Caco-2 (cell line): Measurements from ENCODE around the gene CYS1. TPM values are rescaled to one million over a fixed set of nuclear protein-coding genes. Genes with fewer than 3 reads are reported as not detected.
A peak's percentile ranks its signal among the peaks of the same experiment; 100 is the strongest.

Experiments
- BruUV-seq: library from RNA; stranded (reverse); fragments of 400-500 nt; replicated peaks from 2 replicates; lab custom pipeline; 2021; lab: Mats Ljungman, UMichigan
- CTCF ChIA-PET: fragments of 300-600 bp; sonication (Branson Sonifier 250); formaldehyde crosslinking; loops from one replicate; lab custom pipeline; 2022; ENCODE audit warnings: antibody characterized with exemption; lab: Charles Lee
- POLR2A ChIA-PET: fragments of 300-600 bp; sonication (Branson Sonifier 250); formaldehyde crosslinking; loops from one replicate; lab custom pipeline; 2022; ENCODE audit warnings: antibody characterized with exemption; lab: Charles Lee
- DNase-seq, 2 experiments: peaks; one replicate each; pipeline versions ENCODE4 v3.0.0 to v3.0.0-alpha.2; 2020 to 2022
- H3K27me3 ChIP-seq: replicated peaks from 2 replicates; pipeline ENCODE4 v1.6.0; 2011; ENCODE audit warnings: low read length; ENCODE audit not compliant: control insufficient read depth, insufficient read depth
- H3K36me3 ChIP-seq: 2 replicates; pipeline ENCODE4 v1.5.1; 2011; ENCODE audit warnings: low read length; ENCODE audit not compliant: control insufficient read depth, insufficient read depth
- H3K4me1 ChIP-seq: fragments of 250-450 bp; sonication (Bioruptor Pico); 2 replicates; pipeline ENCODE4 v1.5.1; 2020; ENCODE audit warnings: mild to moderate bottlenecking
- H3K4me3 ChIP-seq: 2 replicates; pipeline ENCODE4 v1.5.1; 2011; ENCODE audit warnings: low read depth, mild to moderate bottlenecking, control low read depth, low read length
- H3K9me3 ChIP-seq: fragments of 250-450 bp; sonication (Bioruptor Pico); 2 replicates; pipeline ENCODE4 v1.5.1; 2020; ENCODE audit warnings: mild to moderate bottlenecking, moderate library complexity
- H3K27ac Mint-ChIP-seq: one replicate; pipeline ENCODE4 v1.8.0; 2022; ENCODE audit warnings: mixed read lengths; ENCODE audit not compliant: unreplicated experiment
- H3K27me3 Mint-ChIP-seq: one replicate; pipeline ENCODE4 v1.8.0; 2022; ENCODE audit warnings: mixed read lengths; ENCODE audit not compliant: insufficient read depth, unreplicated experiment
- H3K36me3 Mint-ChIP-seq: one replicate; pipeline ENCODE4 v1.8.0; 2022; ENCODE audit warnings: mild to moderate bottlenecking, mixed read lengths; ENCODE audit not compliant: insufficient read depth, unreplicated experiment
- H3K4me1 Mint-ChIP-seq: one replicate; pipeline ENCODE4 v1.8.0; 2022; ENCODE audit warnings: low read depth, mixed read lengths; ENCODE audit not compliant: unreplicated experiment
- H3K4me3 Mint-ChIP-seq: one replicate; pipeline ENCODE4 v1.8.0; 2022; ENCODE audit warnings: mild to moderate bottlenecking, moderate library complexity, mixed read lengths; ENCODE audit not compliant: unreplicated experiment
- H3K9me3 Mint-ChIP-seq: one replicate; pipeline ENCODE4 v1.8.0; 2022; ENCODE audit warnings: mixed read lengths; ENCODE audit not compliant: unreplicated experiment
- CTCF ChIP-seq, 2 experiments: fragments of 200-600 bp in 1 of 2; IDR thresholded peaks; 1 replicate in 1 of 2; 2 replicates in 1 of 2; pipeline versions ENCODE4 v1.5.1 to v1.8.0; 2011 to 2022; ENCODE audit warnings: antibody characterized with exemption in 1 of 2, control low read depth in 1 of 2, inconsistent platforms in 1 of 2, low read depth in 1 of 2, low read length in 1 of 2, mild to moderate bottlenecking in 1 of 2, moderate library complexity in 1 of 2; ENCODE audit not compliant: insufficient read depth in 1 of 2, severe bottlenecking in 1 of 2, unreplicated experiment in 1 of 2
- intact Hi-C: fragments of 100-400 bp; cut with micrococcal nuclease; formaldehyde crosslinking; loops from one replicate; pipeline ENCODE4 v1.10.0; 2022; ENCODE audit not compliant: unreplicated experiment
- total RNA-seq: library from RNA; stranded (reverse); gene quantifications from 2 replicates; pipeline ENCODE4 v1.2.3, GENCODE V29; 2022

Gene CYS1
- total RNA-seq, 1 experiment from 2014 or later, result 1.4 TPM

DNA sequence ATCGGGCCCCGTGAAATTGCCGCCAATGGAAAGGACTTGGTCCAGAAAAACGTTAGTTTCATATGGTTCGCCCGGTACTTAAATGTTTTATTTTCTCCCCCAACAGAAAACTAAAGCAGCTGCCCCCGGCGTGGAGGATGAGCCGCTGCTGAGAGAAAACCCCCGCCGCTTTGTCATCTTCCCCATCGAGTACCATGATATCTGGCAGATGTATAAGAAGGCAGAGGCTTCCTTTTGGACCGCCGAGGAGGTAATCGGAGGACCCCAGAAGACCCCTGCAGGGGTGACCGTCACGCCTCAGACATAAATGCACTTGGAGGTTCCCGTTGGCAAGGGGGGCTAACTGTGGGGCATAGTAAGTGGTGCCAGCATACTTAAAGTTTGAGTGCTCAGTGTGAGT lies 43.1 kb upstream of the CYS1 start:
- TF ChIP-seq CTCF (IDR thresholded peaks at IDR 0.05; ENCODE audit: insufficient read depth in 1 of 2, low read depth in 1 of 2, low read length in 1 of 2, severe bottlenecking in 1 of 2, unreplicated experiment in 1 of 2), result no peak
- Histone ChIP-seq H3K27me3 (no peaks in the 10 kb centered on the region), H3K36me3 (peaks cover 8% of the 10 kb centered on the region), H3K4me3 (peak overlapping the region; percentile 66), H3K4me1 (peaks cover 11% of the 10 kb centered on the region), H3K9me3 (no peaks in the 10 kb centered on the region)
- ChIA-PET POLR2A (interaction anchor here (0.8 kb wide), 1 partner anchor 286 kb away, joined by 3 read pairs; no protein-coding TSS in a partner anchor), CTCF (interaction anchor here (0.7 to 4.9 kb wide), 3 partner anchors 285 to 312 kb away, joined by 5 to 54 read pairs (median 44); no protein-coding TSS in a partner anchor)
- intact Hi-C loops, result loop anchor here (1.0 to 10.0 kb wide), 3 partner anchors 179 to 542 kb away; partner anchors contain the start of genes HPCAL1 and YWHAQ
- BruUV-seq, result no TSS peak
- Mint-ChIP-seq H3K27me3 (no peaks in the 10 kb centered on the region), H3K4me3 (peak overlapping the region; percentile 96), H3K36me3 (peaks cover 84% of the 10 kb centered on the region), H3K9me3 (no peaks in the 10 kb centered on the region), H3K27ac (peak overlapping the region; percentile 96), H3K4me1 (peaks cover 13% of the 10 kb centered on the region)
- DNase-seq, result no peak

GRCh38 chr2:10122500-10123280 lies 42.5 kb upstream of the CYS1 start, which contains the start of gene RRM2:
Gene RRM2, plus strand, starts transcription at chr2:10122739. Its CDS starts 60 bp downstream, at chr2:10122799.
- DNase-seq, result peak; percentile 98
- H3K27me3 Mint-ChIP-seq, result no peaks in the 10 kb centered on the region
- intact Hi-C loops, result loop anchor here (1.0 to 10.0 kb wide), 3 partner anchors 180 to 542 kb away; partner anchors contain the start of genes HPCAL1 and YWHAQ

More at GRCh38 chr2:10122500-10123280, 42.5 kb upstream of the CYS1 start, which contains the start of gene RRM2:
- peak within 1 kb of the TSS; percentile 96 for H3K4me3 Mint-ChIP-seq
- H3K27ac Mint-ChIP-seq, result peak within 1 kb of the TSS; percentile 96
- BruUV-seq, result TSS peak; percentile 34
- Histone ChIP-seq H3K27me3 (no peaks in the 10 kb centered on the region), H3K36me3 (peaks cover 8% of the 10 kb centered on the region), H3K4me3 (peak within 1 kb of the TSS; percentile 66), H3K4me1 (peaks cover 11% of the 10 kb centered on the region), H3K9me3 (no peaks in the 10 kb centered on the region)
- peaks cover 78% of the 10 kb centered on the region for H3K36me3 Mint-ChIP-seq
- H3K4me1 Mint-ChIP-seq, result peaks cover 13% of the 10 kb centered on the region
- ChIA-PET CTCF (interaction anchor here (2.9 to 4.9 kb wide), 2 partner anchors 286 to 313 kb away, joined by 44 to 54 read pairs; no protein-coding TSS in a partner anchor), POLR2A (interaction anchor here (0.8 kb wide), 1 partner anchor 286 kb away, joined by 3 read pairs; no protein-coding TSS in a partner anchor)
- TF ChIP-seq CTCF (IDR thresholded peaks at IDR 0.05; ENCODE audit: insufficient read depth in 1 of 2, low read depth in 1 of 2, low read length in 1 of 2, severe bottlenecking in 1 of 2, unreplicated experiment in 1 of 2), result no peak
- H3K9me3 Mint-ChIP-seq, result no peaks in the 10 kb centered on the region
